Measurements from ENCODE around the gene UBTF. TPM values are rescaled to one million over a fixed set of nuclear protein-coding genes. Genes with fewer than 3 reads are reported as not detected.

The UBTF gene
- total and polyA plus RNA-seq, 8 donors: 25.5 to 198 (median 37.3) TPM

- peak overlapping the region; percentile 96 to 100 (median 99) for H3K27ac ChIP-seq
- no peaks in the 10 kb centered on the region for H3K27me3 ChIP-seq
- intact Hi-C loops (cut with DNase I; ENCODE audit: low total_unique reads): no loop called here
- H3K4me1 ChIP-seq: peaks cover 30 to 55% (median 43%) of the 10 kb centered on the region in 4 donors
- WGBS, 5 donors: 0 to 1% (median 0%) methylated on average over 41 to 54 of the region's 54 CpGs
- peaks cover 1 to 11% (median 8%) of the 10 kb centered on the region in 4 donors for H3K36me3 ChIP-seq
- no peaks in the 10 kb centered on the region for H3K9me3 ChIP-seq
- TF ChIP-seq CTCF (IDR thresholded peaks at IDR 0.05): no peak
- TF ChIP-seq POLR2A (IDR thresholded peaks at IDR 0.05): no peak
- TF ChIP-seq POLR2AphosphoS5 (IDR thresholded peaks at IDR 0.05): peak in 2 of 3 donors; percentile 36 to 40
- TF ChIP-seq EP300 (IDR thresholded peaks at IDR 0.05): no peak
- peak; percentile 82 to 93 for DNase-seq
- peak overlapping the region; percentile 73 to 99 (median 86) for H3K4me3 ChIP-seq
Observed at GRCh38 chr17:44221084-44221861, 1.8 kb upstream of the UBTF start.

- Histone ChIP-seq H3K9me3 (no peaks in the 10 kb centered on the region), H3K27me3 (no peaks in the 10 kb centered on the region), H3K4me1 (peaks cover 30 to 63% (median 48%) of the 10 kb centered on the region in 4 donors), H3K27ac (peak overlapping the region; percentile 96 to 100 (median 99)), H3K4me3 (peak overlapping the region; percentile 73 to 99 (median 86)), H3K36me3 (peaks cover 10 to 19% (median 17%) of the 10 kb centered on the region in 4 donors)
- 0 to 1% (median 0%) methylated on average over 67 to 108 of the region's 108 CpGs for WGBS, 5 donors
- TF ChIP-seq POLR2AphosphoS5 (IDR thresholded peaks at IDR 0.05) (peak in 1 of 3 donors; percentile 1), CTCF (IDR thresholded peaks at IDR 0.05) (no peak)
- DNase-seq: peak; percentile 52 to 86
- intact Hi-C loops (cut with DNase I; ENCODE audit: low total_unique reads): no loop called here
Observed at GRCh38 chr17:44220213-44221083, 973 bp upstream of the UBTF start.

- 0% methylated on average over 20 to 73 of the region's 73 CpGs for WGBS, 5 donors
- Histone ChIP-seq H3K4me3 (peak overlapping the region; percentile 73 to 99 (median 86)), H3K4me1 (peaks cover 30 to 62% (median 49%) of the 10 kb centered on the region in 4 donors), H3K27ac (peak overlapping the region; percentile 96 to 100 (median 99)), H3K27me3 (no peaks in the 10 kb centered on the region), H3K36me3 (peaks cover 23 to 32% (median 29%) of the 10 kb centered on the region in 4 donors), H3K9me3 (no peaks in the 10 kb centered on the region)
- peak; percentile 71 to 91 for DNase-seq
- intact Hi-C loops (cut with DNase I; ENCODE audit: low total_unique reads): no loop called here
- peak in 4 of 7 experiments; percentile 4 to 60 (median 44) for TF ChIP-seq CTCF (IDR thresholded peaks at IDR 0.05)
- TF ChIP-seq EP300 (IDR thresholded peaks at IDR 0.05): no peak
Observed at GRCh38 chr17:44219108-44219615, 313 bp downstream of the UBTF start.
